ENCODE measurements around the gene ADGRA3. TPM values are rescaled to one million over a fixed set of nuclear protein-coding genes. Genes with fewer than 3 reads are reported as not detected.

Gene ADGRA3
- total and polyA plus RNA-seq, 8 donors, result 17.6 to 67.1 (median 63.5) TPM

GRCh38 chr4:22407361-22407760, 108.5 kb downstream of the ADGRA3 start:
- Histone ChIP-seq H3K4me3 (no peak overlapping the region), H3K4me1 (no peaks in the 10 kb centered on the region), H3K27ac (no peak overlapping the region), H3K36me3 (no peaks in the 10 kb centered on the region), H3K27me3 (no peaks in the 10 kb centered on the region), H3K9me3 (no peaks in the 10 kb centered on the region)
- ATAC-seq (no peak), DNase-seq (no peak)
- no peak for TF ChIP-seq CTCF (IDR thresholded peaks at IDR 0.05)
- intact Hi-C loops (cut with DNase I), result loop anchor here in 1 of 2 donors (10.0 kb wide), 1 partner anchor 287 kb away; the partner anchor contains the start of gene GBA3

- ATAC-seq, result no peak
- H3K27ac ChIP-seq, result no peak overlapping the region
- H3K27me3 ChIP-seq, result no peaks in the 10 kb centered on the region
- TF ChIP-seq CTCF (IDR thresholded peaks at IDR 0.05), result no peak
- DNase-seq, result no peak
- intact Hi-C loops (cut with DNase I), result no loop called here
- no peak overlapping the region for H3K4me3 ChIP-seq
- no peaks in the 10 kb centered on the region for H3K4me1 ChIP-seq
- no peaks in the 10 kb centered on the region for H3K9me3 ChIP-seq
- no peaks in the 10 kb centered on the region for H3K36me3 ChIP-seq
These were observed 117.2 kb downstream of the ADGRA3 start for GRCh38 chr4:22398671-22399070.

- no peak for TF ChIP-seq CTCF (IDR thresholded peaks at IDR 0.05)
- Histone ChIP-seq H3K4me1 (no peaks in the 10 kb centered on the region), H3K4me3 (no peak overlapping the region), H3K27ac (no peak overlapping the region), H3K9me3 (no peaks in the 10 kb centered on the region), H3K27me3 (no peaks in the 10 kb centered on the region), H3K36me3 (peaks cover 0 to 8% of the 10 kb centered on the region in 2 donors)
- ATAC-seq, result no peak
- intact Hi-C loops (cut with DNase I), result no loop called here
- no peak for DNase-seq
These were observed 124.3 kb downstream of the ADGRA3 start for GRCh38 chr4:22391551-22391950.

GRCh38 chr4:22389240-22389870, 126.5 kb downstream of the ADGRA3 start:
- peaks cover 0 to 8% of the 10 kb centered on the region in 2 donors for H3K36me3 ChIP-seq
- no peaks in the 10 kb centered on the region for H3K4me1 ChIP-seq
- H3K27ac ChIP-seq, result no peak overlapping the region
- peak; percentile 67 to 68 for TF ChIP-seq CTCF (IDR thresholded peaks at IDR 0.05)
- peak in 2 of 4 donors; percentile 42 to 77 for DNase-seq
- no peaks in the 10 kb centered on the region for H3K27me3 ChIP-seq
- no peak overlapping the region for H3K4me3 ChIP-seq
- peak; percentile 76 for ATAC-seq
- H3K9me3 ChIP-seq, result no peaks in the 10 kb centered on the region
- intact Hi-C loops (cut with DNase I), result loop anchor here in 1 of 2 donors (10.0 kb wide), 1 partner anchor 595 kb away; no protein-coding TSS in a partner anchor

- H3K27me3 ChIP-seq, result no peaks in the 10 kb centered on the region
- intact Hi-C loops (cut with DNase I), result loop anchor here in 1 of 2 donors (10.0 kb wide), 1 partner anchor 591 kb away; no protein-coding TSS in a partner anchor
- no peaks in the 10 kb centered on the region for H3K4me1 ChIP-seq
- no peak for ATAC-seq
- DNase-seq, result no peak
- peaks cover 0 to 8% of the 10 kb centered on the region in 2 donors for H3K36me3 ChIP-seq
- no peaks in the 10 kb centered on the region for H3K9me3 ChIP-seq
- H3K27ac ChIP-seq, result no peak overlapping the region
- no peak overlapping the region for H3K4me3 ChIP-seq
- no peak for TF ChIP-seq CTCF (IDR thresholded peaks at IDR 0.05)
These were observed 130.3 kb downstream of the ADGRA3 start for GRCh38 chr4:22385611-22386011.

Measured in left lung (tissue), 10 donors.